K562 (cell line): ENCODE data around the gene HPGDS. TPM values are rescaled to one million over a fixed set of nuclear protein-coding genes. Genes with fewer than 3 reads are reported as not detected.

Source experiments
- ATAC-seq: fragments of 200-7000 bp; cut with Tn5 transposase; 3 replicates; pipeline ENCODE4 v1.9.1; 2020; ENCODE audit warnings: moderate library complexity
- BruUV-seq: library from RNA; stranded (reverse); fragments of 400-500 nt; replicated peaks from 2 replicates; lab custom pipeline; 2021; lab: Mats Ljungman, UMichigan
- CTCF ChIA-PET: fragments of 300-600 bp; formaldehyde crosslinking; extraction: SDS; loops from one replicate; lab custom pipeline; 2021; ENCODE audit warnings: low intra/inter-chr PET ratio; lab: Yijun Ruan, JAX
- POLR2A ChIA-PET: fragments of 300-600, 350-650 bp; sonication (Branson Sonifier 250); formaldehyde crosslinking; extraction: SDS; loops from one replicate; lab custom pipeline; 2021; ENCODE audit warnings: antibody characterized with exemption, inconsistent platforms; lab: Yijun Ruan, JAX
- DNase-seq, 4 experiments: peaks; one replicate each; pipeline versions ENCODE4 v3.0.0 to v3.0.0-alpha.2; 2011 to 2018; ENCODE audit warnings: low spot score in 3 of 4, mixed read lengths in 3 of 4; ENCODE audit errors: extremely low read depth in 1 of 4
- FAIRE-seq: peaks from 2 replicates; lab custom pipeline; 2011; peaks lifted over from hg19 to GRCh38; lab: Jason Lieb, UNC
- H2AFZ ChIP-seq: 2 replicates; pipeline ENCODE4 v1.6.0; 2011; ENCODE audit warnings: low read depth, low read length, control low read depth, inconsistent platforms
- H3K27ac ChIP-seq: fragments of 200-600 bp; 3 replicates; pipeline ENCODE4 v1.8.0; 2011; ENCODE audit warnings: low read depth, mild to moderate bottlenecking, control low read depth, inconsistent platforms, low read length, moderate library complexity, mixed read lengths; ENCODE audit errors: extremely low read depth
- H3K27me3 ChIP-seq, 2 experiments: fragments of 300-600 bp in 1 of 2; 2 replicates in 1 of 2; 3 replicates in 1 of 2; pipeline versions ENCODE4 v1.6.0 to v1.8.0; 2011; ENCODE audit warnings: inconsistent platforms in 2 of 2, low read length in 2 of 2, mild to moderate bottlenecking in 1 of 2, mixed read lengths in 1 of 2, moderate library complexity in 1 of 2; ENCODE audit not compliant: control insufficient read depth in 2 of 2, insufficient read depth in 2 of 2
- H3K36me3 ChIP-seq: fragments of 300-600 bp; 3 replicates; pipeline ENCODE4 v1.8.0; 2011; ENCODE audit warnings: mild to moderate bottlenecking, low read length, inconsistent platforms; ENCODE audit not compliant: control insufficient read depth, insufficient read depth
- H3K4me1 ChIP-seq, 2 experiments: fragments of 200-600 bp in 1 of 2; replicated peaks in 1 of 2; 2 replicates in 1 of 2; 3 replicates in 1 of 2; pipeline versions ENCODE4 v1.5.1 to v1.8.0; 2011; ENCODE audit warnings: inconsistent platforms in 2 of 2, low read length in 2 of 2, mild to moderate bottlenecking in 1 of 2, mixed read lengths in 1 of 2, moderate library complexity in 1 of 2; ENCODE audit not compliant: control insufficient read depth in 2 of 2, insufficient read depth in 2 of 2
- H3K4me2 ChIP-seq: 2 replicates; pipeline ENCODE4 v1.6.1; 2011; ENCODE audit warnings: low read length, control low read depth, inconsistent platforms, mixed read lengths; ENCODE audit not compliant: insufficient read depth
- H3K4me3 ChIP-seq: fragments of 200-600 bp; sonication (generic), shearing (Covaris generic); 2 replicates; pipeline ENCODE4 v1.5.1; 2016; ENCODE audit warnings: control low read depth, inconsistent platforms
- H3K79me2 ChIP-seq: fragments of 200-600 bp; 3 replicates; pipeline ENCODE4 v1.8.0; 2011; ENCODE audit warnings: low read length, inconsistent platforms; ENCODE audit not compliant: control insufficient read depth, insufficient read depth
- H3K9ac ChIP-seq, 2 experiments: 2 replicates each; pipeline versions ENCODE4 v1.6.0 to v1.6.1; 2011; ENCODE audit warnings: low read depth in 2 of 2, low read length in 2 of 2, control low read depth in 1 of 2, inconsistent platforms in 1 of 2, mild to moderate bottlenecking in 1 of 2, mixed read lengths in 1 of 2; ENCODE audit not compliant: insufficient read depth in 1 of 2
- H3K9me1 ChIP-seq: one replicate; pipeline ENCODE4 v1.6.0; 2011; ENCODE audit warnings: inconsistent platforms, mild to moderate bottlenecking, low read length, moderate library complexity; ENCODE audit not compliant: control insufficient read depth, insufficient read depth
- H3K9me3 ChIP-seq: replicated peaks from 2 replicates; pipeline ENCODE4 v1.5.1; 2011; ENCODE audit warnings: low read depth, low read length, inconsistent platforms; ENCODE audit not compliant: control insufficient read depth, insufficient read depth
- H4K20me1 ChIP-seq: replicated peaks from 2 replicates; pipeline ENCODE4 v1.6.1; 2011; ENCODE audit warnings: low read length, inconsistent platforms, mixed read lengths; ENCODE audit not compliant: control insufficient read depth, insufficient read depth
- BCL6 ChIP-seq: fragments of 250-450 bp; sonication (Bioruptor Pico); IDR thresholded peaks from 2 replicates; pipeline ENCODE4 v1.4.0; 2020
- BRCA1 ChIP-seq, 2 experiments: fragments of 450-650 bp in 1 of 2; sonication (generic) in 1 of 2; formaldehyde crosslinking in 1 of 2; IDR thresholded peaks; 2 replicates each; pipeline versions ENCODE4 v1.5.0 to v1.6.1; 2017 to 2020; ENCODE audit warnings: mild to moderate bottlenecking in 1 of 2, missing genetic modification reagents in 1 of 2
- DIDO1 ChIP-seq: fragments of 450-650 bp; IDR thresholded peaks from 2 replicates; pipeline ENCODE4 v1.6.1; 2016; ENCODE audit warnings: low read depth, missing biosample characterization, missing genetic modification characterization
- GABPB2 ChIP-seq: fragments of 250-450 bp; sonication (Bioruptor Pico); conservative IDR thresholded peaks from 2 replicates; pipeline ENCODE4 v1.5.1; 2021; ENCODE audit warnings: mild to moderate bottlenecking
- MTA2 ChIP-seq: fragments of 450-650 bp; IDR thresholded peaks from 2 replicates; pipeline ENCODE4 v1.6.1; 2016; ENCODE audit warnings: low read depth
- MYNN ChIP-seq, 2 experiments: sonication (generic); formaldehyde crosslinking in 1 of 2; IDR thresholded peaks; 2 replicates each; pipeline versions ENCODE4 v1.5.0 to v1.6.1; 2016 to 2020; ENCODE audit warnings: antibody characterized with exemption in 1 of 2, missing genetic modification reagents in 1 of 2
- PCBP1 ChIP-seq: fragments of 200-400 bp; formaldehyde crosslinking; IDR thresholded peaks from 2 replicates; pipeline ENCODE4 v1.6.1; 2018; ENCODE audit warnings: mild to moderate bottlenecking, low read depth, low read length; ENCODE audit not compliant: poor library complexity, severe bottlenecking
- RBFOX2 ChIP-seq: fragments of 200-400 bp; formaldehyde crosslinking; IDR thresholded peaks from 2 replicates; pipeline ENCODE4 v1.6.1; 2017; ENCODE audit warnings: low read depth, mild to moderate bottlenecking, low read length, moderate library complexity
- SETDB1 ChIP-seq: IDR thresholded peaks from one replicate; pipeline ENCODE4 v1.6.1; 2012; ENCODE audit warnings: low read length, control low read depth, inconsistent platforms
- SMAD3 ChIP-seq: fragments of 450-650 bp; formaldehyde crosslinking; conservative IDR thresholded peaks from 2 replicates; pipeline ENCODE4 v1.4.0; 2020; ENCODE audit warnings: mild to moderate bottlenecking
- TEAD2 ChIP-seq: fragments of 450-650 bp; IDR thresholded peaks from 2 replicates; pipeline ENCODE4 v1.6.1; 2016; ENCODE audit warnings: missing genetic modification characterization, control low read depth, missing compliant biosample characterization
- THRAP3 ChIP-seq: fragments of 450-650 bp; IDR thresholded peaks from 2 replicates; pipeline ENCODE4 v1.6.1; 2016; ENCODE audit warnings: mild to moderate bottlenecking, inconsistent platforms, borderline replicate concordance
- TRIM28 ChIP-seq: fragments of 450-650 bp; IDR thresholded peaks from 2 replicates; pipeline ENCODE4 v1.6.1; 2017
- ZC3H8 ChIP-seq: fragments of 450-650 bp; IDR thresholded peaks from 2 replicates; pipeline ENCODE4 v1.6.1; 2017
- WGBS: fragments of 100-300 bp; shearing (Covaris generic); methylation state at CpG from one replicate; pipeline ENCODE4 v1.1.6; 2016; ENCODE audit warnings: low coverage, mixed read lengths; ENCODE audit not compliant: insufficient coverage; ENCODE audit errors: missing lambda C conversion rate; 5-methylcytosine and 5-hydroxymethylcytosine counted together
- in situ Hi-C: fragments of 300-500 bp; cut with MboI; formaldehyde crosslinking; loops from 4 replicates; pipeline ENCODE4 v1.15.0; 2018; ENCODE audit warnings: inconsistent platforms, mixed read lengths
- intact Hi-C: fragments of 100-400 bp; cut with micrococcal nuclease; formaldehyde crosslinking; loops from 2 replicates; pipeline ENCODE4 v1.14.2; 2022
- polyA plus RNA-seq, 8 experiments: library from polyadenylated mRNA; depleted of rRNA in 4 of 8; stranded (reverse) in 5 of 8; unstranded in 3 of 8; fragments of >200 nt; fragmentation: Nextera tagmentation in 2 of 8; fragmentation: Illumina TruSeq in 1 of 8; extraction: Ambion mirVana in 2 of 8; extraction: Trizol in 1 of 8; gene quantifications; 2 replicates each; pipeline versions ENCODE4 v1.2.1 to v1.2.3, GENCODE V29; 2011 to 2014; ENCODE audit warnings: inconsistent platforms in 1 of 8, missing spikeins in 1 of 8
- total RNA-seq, 7 experiments: library from RNA; depleted of rRNA in 6 of 7; stranded (reverse); fragments of >200 nt in 6 of 7; fragmentation: Illumina TruSeq in 2 of 7; extraction: Trizol in 2 of 7; gene quantifications; 2 replicates each; pipeline versions ENCODE4 v1.2.1 to v1.2.3, GENCODE V29; 2011 to 2021; ENCODE audit warnings: low replicate concordance in 1 of 7
- TF ChIP-seq, protein P1 (sequence below): sonication (generic); formaldehyde crosslinking; IDR thresholded peaks from 2 replicates; pipeline ENCODE4 v1.8.0; 2022; ENCODE audit warnings: missing genetic modification reagents, mild to moderate bottlenecking, borderline replicate concordance
- TF ChIP-seq, protein P2 (sequence below): fragments of 450-650 bp; IDR thresholded peaks from 2 replicates; pipeline ENCODE4 v1.6.1; 2016; ENCODE audit warnings: mild to moderate bottlenecking

Gene HPGDS
- total and polyA plus RNA-seq, 9 of the 15 experiments (the other 6 are each of a cell fraction or from before 2014, with no cell fraction given), result 0.07 to 0.36 (median 0.14) TPM; not detected in 4

DNA sequence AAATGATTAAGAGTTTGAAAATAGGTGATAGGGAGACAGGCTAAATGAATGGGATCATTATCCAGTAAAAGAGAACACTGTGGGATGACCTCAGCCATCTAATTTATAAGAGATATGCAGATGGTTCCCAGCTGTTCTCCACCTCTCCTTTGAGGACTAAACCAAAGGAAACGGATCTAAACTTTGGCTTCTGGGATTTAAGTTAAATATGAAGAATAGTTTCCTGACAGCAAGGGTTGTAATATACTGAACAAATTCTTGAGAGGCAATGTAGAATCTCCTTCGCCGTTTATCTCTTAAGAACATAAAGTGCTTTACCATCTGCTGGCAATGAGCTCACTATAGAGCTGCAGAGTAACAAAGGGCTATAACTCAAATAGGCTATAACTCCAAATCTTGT lies 35.4 kb upstream of the HPGDS start:
- in situ Hi-C loops, result no loop called here
- H4K20me1 ChIP-seq, result no peaks in the 10 kb centered on the region
- no peak overlapping the region for H3K4me2 ChIP-seq
- POLR2A ChIA-PET, result no interaction called here
- no TSS peak for BruUV-seq
- no peak overlapping the region for H3K4me3 ChIP-seq
- no peaks in the 10 kb centered on the region for H3K36me3 ChIP-seq
- no peaks in the 10 kb centered on the region for H3K79me2 ChIP-seq
- no peaks in the 10 kb centered on the region for H3K27me3 ChIP-seq
- DNase-seq, result no peak
- TF ChIP-seq GABPB2 (no peak), BRCA1 (IDR thresholded peaks at IDR 0.05) (no peak), BRCA1 (CRISPR knock-in tag; IDR thresholded peaks at IDR 0.05) (no peak), THRAP3 (no peak), BCL6 (CRISPR knock-in tag) (no peak), SMAD3 (CRISPR knock-in tag) (no peak), PCBP1 (no peak), MTA2 (no peak), TRIM28 (no peak), ZC3H8 (no peak), SETDB1 (no peak), MYNN (IDR thresholded peaks at IDR 0.05) (no peak), MYNN (CRISPR knock-in tag; IDR thresholded peaks at IDR 0.05) (no peak), RBFOX2 (no peak), TEAD2 (tag) (no peak), DIDO1 (tag) (no peak)
- TF ChIP-seq, protein P1, sequence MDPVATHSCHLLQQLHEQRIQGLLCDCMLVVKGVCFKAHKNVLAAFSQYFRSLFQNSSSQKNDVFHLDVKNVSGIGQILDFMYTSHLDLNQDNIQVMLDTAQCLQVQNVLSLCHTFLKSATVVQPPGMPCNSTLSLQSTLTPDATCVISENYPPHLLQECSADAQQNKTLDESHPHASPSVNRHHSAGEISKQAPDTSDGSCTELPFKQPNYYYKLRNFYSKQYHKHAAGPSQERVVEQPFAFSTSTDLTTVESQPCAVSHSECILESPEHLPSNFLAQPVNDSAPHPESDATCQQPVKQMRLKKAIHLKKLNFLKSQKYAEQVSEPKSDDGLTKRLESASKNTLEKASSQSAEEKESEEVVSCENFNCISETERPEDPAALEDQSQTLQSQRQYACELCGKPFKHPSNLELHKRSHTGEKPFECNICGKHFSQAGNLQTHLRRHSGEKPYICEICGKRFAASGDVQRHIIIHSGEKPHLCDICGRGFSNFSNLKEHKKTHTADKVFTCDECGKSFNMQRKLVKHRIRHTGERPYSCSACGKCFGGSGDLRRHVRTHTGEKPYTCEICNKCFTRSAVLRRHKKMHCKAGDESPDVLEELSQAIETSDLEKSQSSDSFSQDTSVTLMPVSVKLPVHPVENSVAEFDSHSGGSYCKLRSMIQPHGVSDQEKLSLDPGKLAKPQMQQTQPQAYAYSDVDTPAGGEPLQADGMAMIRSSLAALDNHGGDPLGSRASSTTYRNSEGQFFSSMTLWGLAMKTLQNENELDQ (CRISPR knock-in tag), result no peak
- TF ChIP-seq, protein P2, sequence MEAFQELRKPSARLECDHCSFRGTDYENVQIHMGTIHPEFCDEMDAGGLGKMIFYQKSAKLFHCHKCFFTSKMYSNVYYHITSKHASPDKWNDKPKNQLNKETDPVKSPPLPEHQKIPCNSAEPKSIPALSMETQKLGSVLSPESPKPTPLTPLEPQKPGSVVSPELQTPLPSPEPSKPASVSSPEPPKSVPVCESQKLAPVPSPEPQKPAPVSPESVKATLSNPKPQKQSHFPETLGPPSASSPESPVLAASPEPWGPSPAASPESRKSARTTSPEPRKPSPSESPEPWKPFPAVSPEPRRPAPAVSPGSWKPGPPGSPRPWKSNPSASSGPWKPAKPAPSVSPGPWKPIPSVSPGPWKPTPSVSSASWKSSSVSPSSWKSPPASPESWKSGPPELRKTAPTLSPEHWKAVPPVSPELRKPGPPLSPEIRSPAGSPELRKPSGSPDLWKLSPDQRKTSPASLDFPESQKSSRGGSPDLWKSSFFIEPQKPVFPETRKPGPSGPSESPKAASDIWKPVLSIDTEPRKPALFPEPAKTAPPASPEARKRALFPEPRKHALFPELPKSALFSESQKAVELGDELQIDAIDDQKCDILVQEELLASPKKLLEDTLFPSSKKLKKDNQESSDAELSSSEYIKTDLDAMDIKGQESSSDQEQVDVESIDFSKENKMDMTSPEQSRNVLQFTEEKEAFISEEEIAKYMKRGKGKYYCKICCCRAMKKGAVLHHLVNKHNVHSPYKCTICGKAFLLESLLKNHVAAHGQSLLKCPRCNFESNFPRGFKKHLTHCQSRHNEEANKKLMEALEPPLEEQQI, result no peak
- FAIRE-seq, result no peak
- no peak overlapping the region for H2AFZ ChIP-seq
- 12% methylated on average over 3 of the region's 3 CpGs for WGBS
- H3K9ac ChIP-seq, result no peak overlapping the region
- no peak for ATAC-seq
- CTCF ChIA-PET, result no interaction called here
- intact Hi-C loops, result no loop called here
- no peaks in the 10 kb centered on the region for H3K9me3 ChIP-seq
- H3K9me1 ChIP-seq, result no peaks in the 10 kb centered on the region
- H3K27ac ChIP-seq, result no peak overlapping the region
- no peaks in the 10 kb centered on the region for H3K4me1 ChIP-seq
